Esophagus squamous epithelium (tissue), 5 donors: ENCODE measurements around the gene KCNG4. TPM values are rescaled to one million over a fixed set of nuclear protein-coding genes. Genes with fewer than 3 reads are reported as not detected.

Source experiments
- DNase-seq: peaks from one replicate; lab custom pipeline; 2025; lab: John Stamatoyannopoulos, UW
- H3K27ac ChIP-seq, 4 donors: fragments of 200-600 bp; sonication (generic); one replicate each; pipeline ENCODE4 v1.5.1; 2016 to 2019; ENCODE audit warnings: mild to moderate bottlenecking in 1 of 4
- H3K27me3 ChIP-seq, 4 donors: fragments of 200-600 bp; sonication (generic); 1 replicate in 3 of 4; 2 replicates in 1 of 4; pipeline versions ENCODE4 v1.5.1 to v1.6.0; 2017 to 2021; ENCODE audit warnings: antibody characterized with exemption in 1 of 4
- H3K36me3 ChIP-seq, 3 donors: fragments of 200-600 bp; sonication (generic); one replicate each; pipeline ENCODE4 v1.5.1; 2016 to 2019
- H3K4me1 ChIP-seq, 3 donors: fragments of 200-600 bp; sonication (generic); one replicate each; pipeline ENCODE4 v1.5.1; 2017 to 2019
- H3K4me3 ChIP-seq, 4 donors: fragments of 200-600 bp; sonication (generic); 1 replicate in 3 of 4; 2 replicates in 1 of 4; pipeline ENCODE4 v1.5.1; 2016 to 2019; ENCODE audit warnings: mild to moderate bottlenecking in 2 of 4, moderate library complexity in 1 of 4
- H3K9me3 ChIP-seq, 3 donors: fragments of 200-600 bp; sonication (generic); one replicate each; pipeline ENCODE4 v1.5.1; 2016 to 2019
- POLR2A ChIP-seq, 4 donors: fragments of 450-650 bp; IDR thresholded peaks; one replicate each; pipeline ENCODE4 v1.6.1; 2017; ENCODE audit warnings: antibody characterized with exemption in 4 of 4, mild to moderate bottlenecking in 4 of 4, moderate library complexity in 3 of 4
- WGBS, 2 donors: methylation state at CpG; one replicate each; pipeline ENCODE4 v1.1.5; 2018; 5-methylcytosine and 5-hydroxymethylcytosine counted together
- intact Hi-C: fragments of 100-400 bp; cut with DNase I; formaldehyde crosslinking; loops from one replicate; pipeline ENCODE4 v1.15.0; 2022
- total RNA-seq, 4 donors: library from RNA; depleted of rRNA; stranded (reverse); fragments of >200 nt; gene quantifications; one replicate each; pipeline ENCODE4 v1.1.0, GENCODE V29; 2016
- TF ChIP-seq, protein P1 (sequence below), 6 experiments: fragments of 450-650 bp in 4 of 6; fragments of 200-600 bp in 2 of 6; sonication (generic) in 2 of 6; IDR thresholded peaks; one replicate each; pipeline ENCODE4 v1.5.1; 2016 to 2019; ENCODE audit warnings: antibody characterized with exemption in 6 of 6, mild to moderate bottlenecking in 4 of 6, moderate library complexity in 4 of 6
- donor health status: DM: yes; HTN: yes; CAD: no.

KCNG4 gene
- total RNA-seq, 4 donors from 2014 or later: not detected

DNA sequence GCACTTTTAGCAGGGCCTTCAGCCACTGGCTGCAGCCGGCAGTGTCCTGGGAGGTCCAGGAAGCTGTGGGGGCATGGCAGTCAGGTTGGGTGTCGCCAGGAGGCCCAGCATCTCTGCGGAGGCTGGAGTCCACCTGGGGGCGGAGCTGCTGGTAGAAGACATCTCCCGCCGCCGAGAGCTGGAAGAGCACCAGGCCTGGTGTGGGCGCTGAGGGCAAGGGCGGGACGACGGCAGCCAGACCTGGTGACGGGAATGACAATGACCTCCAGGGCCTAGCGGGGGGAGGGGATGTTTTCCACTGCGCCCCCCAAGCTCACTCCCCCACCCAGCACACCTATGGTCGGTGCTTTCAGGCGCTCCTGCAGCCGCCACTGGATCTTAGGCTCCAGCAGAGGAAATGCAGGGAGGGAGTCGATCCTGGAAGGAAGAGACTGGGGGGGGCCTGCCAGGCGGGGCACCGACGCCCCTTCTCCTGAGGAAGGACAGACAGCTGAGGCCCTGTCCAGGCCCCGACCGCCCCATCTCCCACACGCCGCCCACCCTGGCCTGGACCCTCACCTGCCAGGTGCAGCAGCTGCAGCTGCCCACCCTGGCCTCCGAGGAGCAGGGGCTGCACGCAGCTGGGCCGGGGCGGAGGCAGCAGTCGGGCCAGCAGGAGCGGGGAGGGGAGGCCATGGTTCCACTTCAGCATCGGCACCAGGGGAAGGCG lies 60.0 kb downstream of the KCNG4 start:
- TF ChIP-seq, protein P1, sequence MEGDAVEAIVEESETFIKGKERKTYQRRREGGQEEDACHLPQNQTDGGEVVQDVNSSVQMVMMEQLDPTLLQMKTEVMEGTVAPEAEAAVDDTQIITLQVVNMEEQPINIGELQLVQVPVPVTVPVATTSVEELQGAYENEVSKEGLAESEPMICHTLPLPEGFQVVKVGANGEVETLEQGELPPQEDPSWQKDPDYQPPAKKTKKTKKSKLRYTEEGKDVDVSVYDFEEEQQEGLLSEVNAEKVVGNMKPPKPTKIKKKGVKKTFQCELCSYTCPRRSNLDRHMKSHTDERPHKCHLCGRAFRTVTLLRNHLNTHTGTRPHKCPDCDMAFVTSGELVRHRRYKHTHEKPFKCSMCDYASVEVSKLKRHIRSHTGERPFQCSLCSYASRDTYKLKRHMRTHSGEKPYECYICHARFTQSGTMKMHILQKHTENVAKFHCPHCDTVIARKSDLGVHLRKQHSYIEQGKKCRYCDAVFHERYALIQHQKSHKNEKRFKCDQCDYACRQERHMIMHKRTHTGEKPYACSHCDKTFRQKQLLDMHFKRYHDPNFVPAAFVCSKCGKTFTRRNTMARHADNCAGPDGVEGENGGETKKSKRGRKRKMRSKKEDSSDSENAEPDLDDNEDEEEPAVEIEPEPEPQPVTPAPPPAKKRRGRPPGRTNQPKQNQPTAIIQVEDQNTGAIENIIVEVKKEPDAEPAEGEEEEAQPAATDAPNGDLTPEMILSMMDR (IDR thresholded peaks at IDR 0.05): no peak
- no peak for TF ChIP-seq POLR2A (IDR thresholded peaks at IDR 0.05)
- DNase-seq: no peak
- Histone ChIP-seq H3K27me3 (no peaks in the 10 kb centered on the region), H3K27ac (no peak overlapping the region), H3K36me3 (peaks cover 22 to 69% (median 31%) of the 10 kb centered on the region in 3 donors), H3K4me1 (peaks cover 20 to 70% (median 28%) of the 10 kb centered on the region in 3 donors), H3K4me3 (no peak overlapping the region), H3K9me3 (no peaks in the 10 kb centered on the region)
- intact Hi-C loops: loop anchor here (10.0 kb wide), 1 partner anchor 95 kb away; no protein-coding TSS in a partner anchor
- 89 to 91% methylated on average over 6 to 8 of the region's 33 CpGs for WGBS, 2 donors

DNA sequence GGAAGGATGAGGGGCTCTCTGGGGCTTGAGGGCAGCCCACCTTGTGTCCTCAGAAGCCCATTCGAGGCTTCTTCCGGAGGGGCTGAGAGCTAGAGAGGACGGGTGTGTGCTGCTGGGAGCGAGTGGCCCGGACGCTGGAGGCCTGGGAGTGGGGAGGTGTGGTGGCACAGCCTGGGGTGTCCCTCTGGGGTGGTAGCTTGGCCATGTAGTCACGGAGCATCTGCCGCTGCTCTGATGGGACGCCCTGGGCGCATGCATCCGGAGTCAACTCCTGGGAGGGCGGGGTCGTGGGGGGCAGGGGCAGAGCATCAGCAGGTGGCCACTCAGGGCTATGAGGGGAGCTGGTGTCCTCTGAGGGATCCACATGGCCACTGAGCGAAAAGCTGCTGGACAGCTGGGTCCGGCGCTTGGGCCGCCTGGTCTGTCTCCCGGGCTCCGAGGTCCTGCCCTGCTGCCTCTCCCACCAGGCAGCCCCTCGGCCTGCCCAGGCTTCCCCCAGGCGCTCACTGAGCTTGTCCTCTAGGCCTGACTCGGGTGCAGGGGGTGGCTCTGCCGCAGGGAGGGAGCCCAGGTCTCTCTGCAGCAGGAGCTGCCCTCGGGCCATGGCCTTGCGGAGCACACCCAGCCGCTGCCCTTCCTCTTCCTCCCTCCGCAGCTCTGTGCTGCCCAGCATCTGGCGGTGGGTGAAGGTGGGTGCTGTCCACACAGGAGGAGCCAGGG lies 60.8 kb downstream of the KCNG4 start:
- H3K27ac ChIP-seq: peak overlapping the region in 1 of 4 donors; percentile 85

DNA sequence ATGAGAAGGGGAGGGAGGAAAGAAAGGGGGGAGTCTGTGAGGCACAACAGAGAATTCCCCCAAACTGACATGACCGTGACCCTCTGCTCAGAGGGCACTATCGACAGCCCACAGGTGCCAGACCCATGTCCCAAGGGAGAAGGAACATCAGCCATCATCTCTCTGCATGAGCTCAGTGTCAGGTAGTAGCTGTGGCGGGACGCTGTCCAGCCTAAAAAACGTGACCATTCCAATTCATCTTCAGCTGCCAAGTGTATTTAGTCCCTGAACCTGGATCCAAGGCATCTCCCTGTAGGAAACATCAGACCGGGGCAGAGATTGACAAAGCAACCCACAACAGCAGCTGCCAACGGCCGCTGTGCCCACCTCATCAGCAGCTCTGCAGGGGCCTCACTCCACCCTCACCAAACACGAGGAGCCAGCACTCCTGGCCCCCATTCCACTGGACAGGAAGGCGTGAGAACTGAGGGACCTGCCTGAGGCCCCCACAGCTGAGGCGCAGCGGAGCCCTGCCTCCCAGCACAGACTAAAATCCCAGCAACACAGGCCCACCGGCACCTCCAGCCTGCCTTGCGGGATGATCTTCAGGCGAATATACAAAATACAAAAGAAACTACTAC lies 61.6 kb downstream of the KCNG4 start:
- WGBS, 2 donors: 52 to 91% methylated on average over 2 to 7 of the region's 15 CpGs
- Histone ChIP-seq H3K27ac (peak overlapping the region in 3 of 4 donors; percentile 60 to 85 (median 70)), H3K9me3 (no peaks in the 10 kb centered on the region), H3K4me1 (peaks cover 20 to 57% (median 28%) of the 10 kb centered on the region in 3 donors), H3K27me3 (no peaks in the 10 kb centered on the region), H3K4me3 (no peak overlapping the region), H3K36me3 (peaks cover 22 to 54% (median 29%) of the 10 kb centered on the region in 3 donors)
- TF ChIP-seq, protein P1 (IDR thresholded peaks at IDR 0.05): no peak
- no peak for TF ChIP-seq POLR2A (IDR thresholded peaks at IDR 0.05)
- no peak for DNase-seq
- intact Hi-C loops: no loop called here

More for the DNA sequence above, 60.8 kb downstream of the KCNG4 start:
- no peak overlapping the region for H3K4me3 ChIP-seq
- WGBS, 2 donors: 80% methylated on average over 1 to 3 of the region's 28 CpGs
- H3K9me3 ChIP-seq: no peaks in the 10 kb centered on the region
- intact Hi-C loops: no loop called here
- H3K4me1 ChIP-seq: peaks cover 20 to 65% (median 28%) of the 10 kb centered on the region in 3 donors
- H3K27me3 ChIP-seq: no peaks in the 10 kb centered on the region
- TF ChIP-seq POLR2A (IDR thresholded peaks at IDR 0.05): no peak
- TF ChIP-seq, protein P1 (IDR thresholded peaks at IDR 0.05): no peak
- H3K36me3 ChIP-seq: peaks cover 22 to 62% (median 31%) of the 10 kb centered on the region in 3 donors
- DNase-seq: no peak

DNA sequence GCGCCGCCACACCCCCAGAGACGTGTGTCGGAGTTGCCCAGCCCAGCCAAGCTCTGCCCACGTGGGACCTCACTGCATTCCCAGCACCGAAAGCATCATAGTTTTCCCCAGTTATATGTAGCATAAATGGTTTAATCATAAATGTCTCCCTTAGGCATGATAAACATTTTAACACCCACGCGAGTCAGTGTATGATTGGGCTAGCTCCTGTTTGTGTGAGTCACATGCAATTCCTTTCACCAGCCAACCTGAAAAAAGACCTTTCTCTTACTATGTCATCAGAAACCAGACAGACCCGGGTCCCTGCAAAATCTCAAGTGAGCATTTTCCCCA lies 62.1 kb downstream of the KCNG4 start:
- H3K9me3 ChIP-seq: no peaks in the 10 kb centered on the region
- H3K4me3 ChIP-seq: no peak overlapping the region
- peaks cover 22 to 49% (median 24%) of the 10 kb centered on the region in 3 donors for H3K36me3 ChIP-seq
- no peak for DNase-seq
- 26 to 48% methylated on average over 8 of the region's 9 CpGs for WGBS, 2 donors
- H3K27ac ChIP-seq: peak overlapping the region; percentile 60 to 87 (median 78)
- no peaks in the 10 kb centered on the region for H3K27me3 ChIP-seq
- peaks cover 20 to 52% (median 28%) of the 10 kb centered on the region in 3 donors for H3K4me1 ChIP-seq
- TF ChIP-seq POLR2A (IDR thresholded peaks at IDR 0.05): no peak
- TF ChIP-seq, protein P1 (IDR thresholded peaks at IDR 0.05): no peak
- intact Hi-C loops: no loop called here
